ENCODE measurements around the gene IER5L.

IER5L gene

GRCh38 chr9:129142138-129142935 lies 35.7 kb downstream of the IER5L start:
- no peaks in the 10 kb centered on the region for H4K20me1 ChIP-seq (ENCODE audit: low read depth, low read length)
- H3K36me3 ChIP-seq (ENCODE audit: low read length): no peaks in the 10 kb centered on the region
- no peaks in the 10 kb centered on the region for H3K27me3 ChIP-seq (ENCODE audit: low read length)
- no peak overlapping the region for H3K4me2 ChIP-seq (ENCODE audit: low read depth, low read length, poor library complexity, severe bottlenecking)
- no peaks in the 10 kb centered on the region for H3K79me2 ChIP-seq (ENCODE audit: insufficient read depth, low read length)
- H3K4me3 ChIP-seq (ENCODE audit: insufficient read depth, low read length, poor library complexity, severe bottlenecking): no peak overlapping the region
- H3K27ac ChIP-seq (ENCODE audit: low read depth, low read length): no peak overlapping the region
- TF ChIP-seq CTCF (IDR thresholded peaks at IDR 0.05; ENCODE audit: insufficient read depth, low read length, poor library complexity, severe bottlenecking): no peak
- no peak for TF ChIP-seq EZH2phosphoT487 (conservative IDR thresholded peaks at IDR 0.05; ENCODE audit: low read length)
- no peaks in the 10 kb centered on the region for H3K9me2 ChIP-seq (replicated peaks; ENCODE audit: insufficient read depth, low read length)
- H2AFZ ChIP-seq (ENCODE audit: low read depth, low read length, severe bottlenecking): no peak overlapping the region
- H3F3A ChIP-seq (ENCODE audit: insufficient read depth): peaks cover 3% of the 10 kb centered on the region; the same call in 1 of the 2 replicates
- H3K9me3 ChIP-seq (ENCODE audit: insufficient read depth, low read length): no peaks in the 10 kb centered on the region
- no peak overlapping the region for H3K9ac ChIP-seq (ENCODE audit: low read length)

- TF ChIP-seq EZH2phosphoT487 (conservative IDR thresholded peaks at IDR 0.05; ENCODE audit: low read length) (no peak), CTCF (IDR thresholded peaks at IDR 0.05; ENCODE audit: insufficient read depth, low read length, poor library complexity, severe bottlenecking) (no peak)
- Histone ChIP-seq H4K20me1 (ENCODE audit: low read depth, low read length) (no peaks in the 10 kb centered on the region), H3K9me2 (replicated peaks; ENCODE audit: insufficient read depth, low read length) (no peaks in the 10 kb centered on the region), H3K4me3 (ENCODE audit: insufficient read depth, low read length, poor library complexity, severe bottlenecking) (peak overlapping the region; percentile 1), H3K27me3 (ENCODE audit: low read length) (no peaks in the 10 kb centered on the region), H3K27ac (ENCODE audit: low read depth, low read length) (peak overlapping the region; percentile 74), H3K79me2 (ENCODE audit: insufficient read depth, low read length) (no peaks in the 10 kb centered on the region), H3K9ac (ENCODE audit: low read length) (peak overlapping the region; percentile 48), H3K9me3 (ENCODE audit: insufficient read depth, low read length) (no peaks in the 10 kb centered on the region), H3K4me2 (ENCODE audit: low read depth, low read length, poor library complexity, severe bottlenecking) (peak overlapping the region; percentile 59), H3K36me3 (ENCODE audit: low read length) (no peaks in the 10 kb centered on the region), H3F3A (ENCODE audit: insufficient read depth) (peaks cover 3% of the 10 kb centered on the region; the same call in 1 of the 2 replicates), H2AFZ (ENCODE audit: low read depth, low read length, severe bottlenecking) (no peak overlapping the region)
These were observed 36.7 kb downstream of the IER5L start for GRCh38 chr9:129141066-129142041.

- TF ChIP-seq CTCF (IDR thresholded peaks at IDR 0.05; ENCODE audit: insufficient read depth, low read length, poor library complexity, severe bottlenecking): no peak
- TF ChIP-seq EZH2phosphoT487 (conservative IDR thresholded peaks at IDR 0.05; ENCODE audit: low read length): no peak
- Histone ChIP-seq H3K36me3 (ENCODE audit: low read length) (no peaks in the 10 kb centered on the region), H3K27ac (ENCODE audit: low read depth, low read length) (peak overlapping the region; percentile 74), H3K9me3 (ENCODE audit: insufficient read depth, low read length) (no peaks in the 10 kb centered on the region), H3K9me2 (replicated peaks; ENCODE audit: insufficient read depth, low read length) (no peaks in the 10 kb centered on the region), H3K9ac (ENCODE audit: low read length) (peak overlapping the region; percentile 48), H3F3A (ENCODE audit: insufficient read depth) (peaks cover 3% of the 10 kb centered on the region; the same call in 1 of the 2 replicates), H3K4me2 (ENCODE audit: low read depth, low read length, poor library complexity, severe bottlenecking) (peak overlapping the region; percentile 59), H4K20me1 (ENCODE audit: low read depth, low read length) (no peaks in the 10 kb centered on the region), H3K27me3 (ENCODE audit: low read length) (no peaks in the 10 kb centered on the region), H2AFZ (ENCODE audit: low read depth, low read length, severe bottlenecking) (peak overlapping the region; percentile 24), H3K4me3 (ENCODE audit: insufficient read depth, low read length, poor library complexity, severe bottlenecking) (peak overlapping the region; percentile 29), H3K79me2 (ENCODE audit: insufficient read depth, low read length) (no peaks in the 10 kb centered on the region)
These were observed 37.5 kb downstream of the IER5L start for GRCh38 chr9:129140397-129141065.

All from SU-DHL-6 (cell line).